GM23338 (cell line): ENCODE results near the gene PLSCR2. TPM values are rescaled to one million over a fixed set of nuclear protein-coding genes. Genes with fewer than 3 reads are reported as not detected.

Source experiments
- ATAC-seq: fragments of 200-7000 bp; cut with Tn5 transposase; 3 replicates; pipeline ENCODE4 v1.9.1; 2020
- DNase-seq: peaks from one replicate; pipeline ENCODE4 v3.0.0-alpha.2; 2015; ENCODE audit warnings: low spot score
- H2AFZ ChIP-seq: fragments of 200-600 bp; sonication (generic); 2 replicates; pipeline ENCODE4 v1.8.0; 2016; ENCODE audit warnings: antibody characterized with exemption, mild to moderate bottlenecking, moderate library complexity
- H3F3A ChIP-seq: fragments of 200-600 bp; sonication (generic); replicated peaks from 2 replicates; pipeline ENCODE4 v1.8.0; 2017; ENCODE audit warnings: antibody characterized with exemption, mixed run types, low read depth
- H3K27ac ChIP-seq: fragments of 200-600 bp; sonication (generic); 2 replicates; pipeline ENCODE4 v1.6.1; 2016; ENCODE audit warnings: low read depth
- H3K27me3 ChIP-seq: fragments of 200-600 bp; sonication (generic); 2 replicates; pipeline ENCODE4 v1.8.0; 2016; ENCODE audit warnings: mild to moderate bottlenecking, mixed run types, moderate library complexity; ENCODE audit not compliant: insufficient read depth
- H3K36me3 ChIP-seq: fragments of 200-600 bp; sonication (generic); 2 replicates; pipeline ENCODE4 v1.8.0; 2016; ENCODE audit warnings: mild to moderate bottlenecking; ENCODE audit not compliant: insufficient read depth
- H3K4me1 ChIP-seq: fragments of 200-600 bp; sonication (generic); 2 replicates; pipeline ENCODE4 v1.8.0; 2016; ENCODE audit warnings: mild to moderate bottlenecking, moderate library complexity; ENCODE audit not compliant: insufficient read depth
- H3K4me2 ChIP-seq: fragments of 200-600 bp; sonication (generic); 2 replicates; pipeline ENCODE4 v1.7.1; 2017; ENCODE audit warnings: mixed run types
- H3K4me3 ChIP-seq: fragments of 200-600 bp; sonication (generic); 2 replicates; pipeline ENCODE4 v1.6.1; 2016; ENCODE audit warnings: mixed run types
- H3K79me2 ChIP-seq: fragments of 200-600 bp; sonication (generic); replicated peaks from 2 replicates; pipeline ENCODE4 v1.8.0; 2017; ENCODE audit warnings: mild to moderate bottlenecking; ENCODE audit not compliant: insufficient read depth
- H3K9me2 ChIP-seq: fragments of 200-600 bp; sonication (generic); 2 replicates; pipeline ENCODE4 v1.8.0; 2017; ENCODE audit not compliant: insufficient read depth
- H4K20me1 ChIP-seq: fragments of 200-600 bp; sonication (generic); replicated peaks from 2 replicates; pipeline ENCODE4 v1.8.0; 2017; ENCODE audit warnings: mild to moderate bottlenecking; ENCODE audit not compliant: insufficient read depth
- H3K27ac Mint-ChIP-seq: 2 replicates; pipeline ENCODE4 v1.8.0; 2020; ENCODE audit warnings: inconsistent platforms, mild to moderate bottlenecking, moderate library complexity, mixed read lengths
- H3K27me3 Mint-ChIP-seq: 3 replicates; pipeline ENCODE4 v1.8.0; 2022; ENCODE audit warnings: low read depth, mild to moderate bottlenecking, moderate library complexity, mixed read lengths, inconsistent platforms; ENCODE audit not compliant: insufficient read depth, poor library complexity
- H3K36me3 Mint-ChIP-seq: 3 replicates; pipeline ENCODE4 v1.8.0; 2021; ENCODE audit warnings: low read depth, mild to moderate bottlenecking, inconsistent platforms, moderate library complexity, mixed read lengths
- H3K4me1 Mint-ChIP-seq: 3 replicates; pipeline ENCODE4 v1.8.0; 2020; ENCODE audit warnings: mild to moderate bottlenecking, inconsistent platforms, mixed read lengths
- H3K4me3 Mint-ChIP-seq: 3 replicates; pipeline ENCODE4 v1.8.0; 2021; ENCODE audit warnings: moderate library complexity, mild to moderate bottlenecking, inconsistent platforms, mixed read lengths
- H3K9me3 Mint-ChIP-seq: 3 replicates; pipeline ENCODE4 v1.8.0; 2020; ENCODE audit warnings: moderate library complexity, mild to moderate bottlenecking, inconsistent platforms, mixed read lengths
- CREB1 ChIP-seq: fragments of 250-450 bp; sonication (Bioruptor Pico); IDR thresholded peaks from 2 replicates; pipeline ENCODE4 v1.5.0; 2020; ENCODE audit warnings: low read depth, mild to moderate bottlenecking, moderate library complexity
- CTCF ChIP-seq, 2 experiments: fragments of 200-600 bp in 1 of 2; sonication (generic) in 1 of 2; conservative IDR thresholded peaks; 2 replicates each; pipeline versions ENCODE4 v1.5.1 to v1.6.1; 2016 to 2017; ENCODE audit warnings: antibody characterized with exemption in 2 of 2, low read depth in 2 of 2, mild to moderate bottlenecking in 2 of 2, moderate library complexity in 1 of 2
- EZH2phosphoT487 ChIP-seq: fragments of 200-600 bp; sonication (generic); IDR thresholded peaks from one replicate; pipeline ENCODE4 v1.8.1; 2018; ENCODE audit warnings: antibody characterized with exemption; ENCODE audit not compliant: unreplicated experiment
- JUNB ChIP-seq: IDR thresholded peaks from one replicate; pipeline ENCODE4 v1.6.1; 2016; ENCODE audit warnings: antibody characterized with exemption; ENCODE audit not compliant: unreplicated experiment
- POLR2AphosphoS5 ChIP-seq: IDR thresholded peaks from 2 replicates; pipeline ENCODE4 v1.6.1; 2016; ENCODE audit warnings: antibody characterized with exemption, low read depth
- ZNF114 ChIP-seq: fragments of 250-450 bp; sonication (Bioruptor Pico); IDR thresholded peaks from 2 replicates; pipeline ENCODE4 v1.5.0; 2020; ENCODE audit warnings: mild to moderate bottlenecking, moderate library complexity
- ZNF462 ChIP-seq: fragments of 250-450 bp; sonication (Bioruptor Pico); IDR thresholded peaks from 2 replicates; pipeline ENCODE4 v1.5.0; 2020; ENCODE audit warnings: mild to moderate bottlenecking, moderate library complexity
- polyA plus RNA-seq: library from polyadenylated mRNA; unstranded; fragments of >200 nt; fragmentation: Nextera tagmentation; extraction: Ambion mirVana; gene quantifications from 2 replicates; pipeline ENCODE4 v1.2.1, GENCODE V29; 2016
- total RNA-seq: library from RNA; depleted of rRNA; stranded (reverse); fragments of >200 nt; shearing (Covaris generic); gene quantifications from 2 replicates; pipeline ENCODE4 v1.2.3, GENCODE V29; 2014
- TF ChIP-seq, protein P1 (sequence below): IDR thresholded peaks from 2 replicates; pipeline ENCODE4 v1.6.1; 2016; ENCODE audit warnings: antibody characterized with exemption

Gene PLSCR2
- total and polyA plus RNA-seq, 2 experiments from 2014 or later: 0.55 TPM; not detected in 1

DNA sequence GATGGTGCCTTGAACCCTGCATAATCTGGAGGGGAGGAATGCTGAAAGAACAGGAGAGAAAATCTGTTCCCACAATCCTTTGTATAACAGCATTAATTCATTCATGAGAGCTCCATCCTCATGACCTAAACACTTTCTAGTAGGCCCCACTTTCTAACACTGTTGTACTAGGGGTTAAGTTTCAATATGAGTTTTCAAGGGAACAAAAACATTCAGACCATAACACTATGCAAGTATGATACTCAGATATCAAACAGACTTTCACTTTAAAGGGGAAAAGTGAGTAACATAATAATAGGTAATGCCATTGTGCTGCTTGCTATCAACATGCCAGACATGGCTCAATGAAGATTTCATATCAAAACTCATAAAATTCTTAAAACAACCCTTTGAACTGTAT lies 32.4 kb upstream of the PLSCR2 start:
- peaks cover 35% of the 10 kb centered on the region for H3K4me1 Mint-ChIP-seq
- no peak for TF ChIP-seq EZH2phosphoT487
- no peak for TF ChIP-seq ZNF462 (CRISPR knock-in tag)
- TF ChIP-seq CREB1 (CRISPR knock-in tag): no peak
- TF ChIP-seq, protein P1, sequence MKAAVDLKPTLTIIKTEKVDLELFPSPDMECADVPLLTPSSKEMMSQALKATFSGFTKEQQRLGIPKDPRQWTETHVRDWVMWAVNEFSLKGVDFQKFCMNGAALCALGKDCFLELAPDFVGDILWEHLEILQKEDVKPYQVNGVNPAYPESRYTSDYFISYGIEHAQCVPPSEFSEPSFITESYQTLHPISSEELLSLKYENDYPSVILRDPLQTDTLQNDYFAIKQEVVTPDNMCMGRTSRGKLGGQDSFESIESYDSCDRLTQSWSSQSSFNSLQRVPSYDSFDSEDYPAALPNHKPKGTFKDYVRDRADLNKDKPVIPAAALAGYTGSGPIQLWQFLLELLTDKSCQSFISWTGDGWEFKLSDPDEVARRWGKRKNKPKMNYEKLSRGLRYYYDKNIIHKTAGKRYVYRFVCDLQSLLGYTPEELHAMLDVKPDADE: no peak
- no peak for TF ChIP-seq ZNF114
- no peak for TF ChIP-seq JUNB
- no peak for TF ChIP-seq CTCF (conservative IDR thresholded peaks at IDR 0.05; ENCODE audit: low read depth in 2 of 2)
- TF ChIP-seq POLR2AphosphoS5: no peak

More for the DNA sequence above, 32.4 kb upstream of the PLSCR2 start:
- Mint-ChIP-seq H3K27me3 (peaks cover 2% of the 10 kb centered on the region), H3K9me3 (peaks cover 16% of the 10 kb centered on the region), H3K36me3 (peaks cover 11% of the 10 kb centered on the region; the same call in 2 of the 3 replicates), H3K4me3 (no peak overlapping the region), H3K27ac (no peak overlapping the region)
- ATAC-seq (no peak), DNase-seq (no peak)
- Histone ChIP-seq H3K9me2 (0 out of 2 replicates have a peak, but pooled peaks cover 3% of the 10 kb centered on the region), H3K4me1 (peaks cover 20% of the 10 kb centered on the region), H3K4me3 (no peak overlapping the region), H3K36me3 (no peaks in the 10 kb centered on the region), H3K4me2 (no peak overlapping the region), H3K79me2 (no peaks in the 10 kb centered on the region), H2AFZ (no peak overlapping the region), H4K20me1 (no peaks in the 10 kb centered on the region), H3K27ac (no peak overlapping the region), H3F3A (no peaks in the 10 kb centered on the region), H3K27me3 (no peaks in the 10 kb centered on the region)
